Liver (tissue), 9 donors: ENCODE results near the gene TRA2A. TPM values are rescaled to one million over a fixed set of nuclear protein-coding genes. Genes with fewer than 3 reads are reported as not detected.

Experiments used
- DNase-seq: peaks from one replicate; pipeline ENCODE4 v3.0.0-alpha.2; 2017; ENCODE audit warnings: low spot score
- H3K27ac ChIP-seq, 2 donors: one replicate each; pipeline ENCODE4 v1.7.0; 2013; ENCODE audit warnings: inconsistent platforms in 2 of 2, low read length in 2 of 2, control low read depth in 1 of 2, low read depth in 1 of 2, mild to moderate bottlenecking in 1 of 2
- H3K27me3 ChIP-seq, 4 donors: one replicate each; pipeline versions ENCODE4 v1.6.1 to v1.7.0; 2013; ENCODE audit warnings: low read length in 3 of 4, inconsistent platforms in 1 of 4, mild to moderate bottlenecking in 1 of 4, moderate library complexity in 1 of 4; ENCODE audit not compliant: control insufficient read depth in 4 of 4, insufficient read depth in 4 of 4
- H3K36me3 ChIP-seq, 4 donors: one replicate each; pipeline versions ENCODE4 v1.6.1 to v1.7.0; 2013; ENCODE audit warnings: low read length in 3 of 4, mild to moderate bottlenecking in 3 of 4, low read depth in 1 of 4, moderate library complexity in 1 of 4; ENCODE audit not compliant: control insufficient read depth in 4 of 4, insufficient read depth in 3 of 4
- H3K4me1 ChIP-seq, 4 donors: one replicate each; pipeline versions ENCODE4 v1.6.1 to v1.7.0; 2013; ENCODE audit warnings: low read length in 3 of 4, mild to moderate bottlenecking in 3 of 4, moderate library complexity in 1 of 4; ENCODE audit not compliant: control insufficient read depth in 4 of 4, insufficient read depth in 4 of 4
- H3K4me3 ChIP-seq, 3 donors: one replicate each; pipeline versions ENCODE4 v1.6.1 to v1.7.0; 2013; ENCODE audit warnings: low read length in 3 of 3, control low read depth in 1 of 3, low read depth in 1 of 3, mild to moderate bottlenecking in 1 of 3
- H3K9ac ChIP-seq, 2 donors: one replicate each; pipeline ENCODE4 v1.7.0; 2013; ENCODE audit warnings: low read length in 2 of 2, mild to moderate bottlenecking in 2 of 2, moderate library complexity in 2 of 2, control low read depth in 1 of 2, low read depth in 1 of 2
- H3K9me3 ChIP-seq, 4 donors: one replicate each; pipeline versions ENCODE4 v1.6.1 to v1.7.0; 2013; ENCODE audit warnings: low read length in 3 of 4; ENCODE audit not compliant: control insufficient read depth in 4 of 4
- CTCF ChIP-seq: fragments of 150-350 bp; IDR thresholded peaks from 2 replicates; pipeline ENCODE4 v1.5.1; 2017; ENCODE audit warnings: improper control_type of control experiment, low read depth, low read length; ENCODE audit not compliant: missing input control
- FOXA2 ChIP-seq: IDR thresholded peaks from 2 replicates; pipeline ENCODE4 v1.6.1; 2016; ENCODE audit warnings: antibody characterized with exemption
- GABPA ChIP-seq, 2 donors: IDR thresholded peaks in 1 of 2; conservative IDR thresholded peaks in 1 of 2; 2 replicates each; pipeline ENCODE4 v1.6.1; 2016; ENCODE audit warnings: antibody characterized with exemption in 2 of 2, mild to moderate bottlenecking in 1 of 2, moderate library complexity in 1 of 2
- HNF4A ChIP-seq, 2 donors: conservative IDR thresholded peaks; 2 replicates each; pipeline ENCODE4 v1.6.1; 2016; ENCODE audit warnings: antibody characterized with exemption in 2 of 2, mild to moderate bottlenecking in 2 of 2
- HNF4G ChIP-seq: IDR thresholded peaks from 2 replicates; pipeline ENCODE4 v1.6.1; 2016; ENCODE audit warnings: antibody characterized with exemption
- JUND ChIP-seq, 2 donors: IDR thresholded peaks; 2 replicates each; pipeline ENCODE4 v1.6.1; 2016; ENCODE audit warnings: antibody characterized with exemption in 2 of 2
- MAX ChIP-seq: IDR thresholded peaks from 2 replicates; pipeline ENCODE4 v1.6.1; 2016; ENCODE audit warnings: antibody characterized with exemption
- NR2F2 ChIP-seq: IDR thresholded peaks from 2 replicates; pipeline ENCODE4 v1.6.1; 2016; ENCODE audit warnings: antibody characterized with exemption
- RAD21 ChIP-seq, 2 donors: IDR thresholded peaks; 2 replicates each; pipeline ENCODE4 v1.6.1; 2016; ENCODE audit warnings: antibody characterized with exemption in 2 of 2, mild to moderate bottlenecking in 2 of 2
- REST ChIP-seq: IDR thresholded peaks from 2 replicates; pipeline ENCODE4 v1.6.1; 2016; ENCODE audit warnings: antibody characterized with exemption, mild to moderate bottlenecking
- RXRA ChIP-seq, 2 donors: IDR thresholded peaks; 2 replicates each; pipeline ENCODE4 v1.6.1; 2017 to 2018; ENCODE audit warnings: antibody characterized with exemption in 2 of 2, mild to moderate bottlenecking in 1 of 2
- SP1 ChIP-seq: IDR thresholded peaks from 2 replicates; pipeline ENCODE4 v1.6.1; 2018; ENCODE audit warnings: antibody characterized with exemption, mild to moderate bottlenecking
- YY1 ChIP-seq: IDR thresholded peaks from 2 replicates; pipeline ENCODE4 v1.6.1; 2016; ENCODE audit warnings: antibody characterized with exemption, mild to moderate bottlenecking
- ZBTB33 ChIP-seq: IDR thresholded peaks from 2 replicates; pipeline ENCODE4 v1.6.1; 2016; ENCODE audit warnings: antibody characterized with exemption
- WGBS: extraction: QIAGEN DNeasy Blood & Tissue Kit; methylation state at CpG from one replicate; pipeline ENCODE4 v1.1.7; 2013; 5-methylcytosine and 5-hydroxymethylcytosine counted together
- polyA plus RNA-seq, 2 donors: library from polyadenylated mRNA; stranded (reverse) in 1 of 2; unstranded in 1 of 2; fragments of 200-250 nt in 1 of 2; fragments of >200 nt in 1 of 2; fragmentation: Nextera tagmentation in 1 of 2; extraction: Ambion mirVana in 1 of 2; gene quantifications; one replicate each; pipeline versions ENCODE4 v1.2.1 to v1.2.3, GENCODE V29; 2013 to 2015
- total RNA-seq, 2 donors: library from RNA; depleted of rRNA; stranded (reverse); fragments of >200 nt; gene quantifications; one replicate each; pipeline ENCODE4 v1.2.3, GENCODE V29; 2014
- donor health status: healthy.
- donor health status: healthy.
- donor health status: healthy.
- donor health status: healthy.
- donor health status: healthy.

Gene TRA2A
- total and polyA plus RNA-seq, 4 donors: 13.7 to 25.9 (median 21.7) TPM

- 42% methylated on average over 13 of the region's 13 CpGs for WGBS
- Histone ChIP-seq H3K4me3 (no peak overlapping the region), H3K9ac (no peak overlapping the region), H3K27ac (no peak overlapping the region), H3K9me3 (no peaks in the 10 kb centered on the region), H3K36me3 (no peaks in the 10 kb centered on the region), H3K27me3 (no peaks in the 10 kb centered on the region), H3K4me1 (no peaks in the 10 kb centered on the region)
- no peak for TF ChIP-seq HNF4G
- TF ChIP-seq SP1: peak; percentile 14
- TF ChIP-seq REST: no peak
- peak; percentile 28 for TF ChIP-seq NR2F2
- TF ChIP-seq RAD21 (IDR thresholded peaks at IDR 0.05): peak; percentile 98 to 99
- peak; percentile 14 for TF ChIP-seq YY1
- peak; percentile 98 for TF ChIP-seq CTCF
- no peak for TF ChIP-seq ZBTB33
- TF ChIP-seq RXRA (IDR thresholded peaks at IDR 0.05): peak; percentile 27 to 41
- peak; percentile 75 for DNase-seq
Measured at GRCh38 chr7:23546897-23547572, 15.3 kb upstream of the TRA2A start.

- H3K9ac ChIP-seq: no peak overlapping the region
- no peaks in the 10 kb centered on the region for H3K36me3 ChIP-seq
- no peak overlapping the region for H3K4me3 ChIP-seq
- 81% methylated on average over 1 of the region's 1 CpG for WGBS
- H3K9me3 ChIP-seq: no peaks in the 10 kb centered on the region
- DNase-seq: no peak
- no peaks in the 10 kb centered on the region for H3K27me3 ChIP-seq
- H3K27ac ChIP-seq: no peak overlapping the region
- no peaks in the 10 kb centered on the region for H3K4me1 ChIP-seq
- TF ChIP-seq ZBTB33: no peak
- TF ChIP-seq REST: no peak
- no peak for TF ChIP-seq HNF4A (conservative IDR thresholded peaks at IDR 0.05)
- TF ChIP-seq GABPA (IDR thresholded peaks at IDR 0.05 in 1 of 2, conservative IDR thresholded peaks at IDR 0.05 in 1 of 2): no peak
- TF ChIP-seq CTCF: no peak
- no peak for TF ChIP-seq HNF4G
- no peak for TF ChIP-seq FOXA2
- no peak for TF ChIP-seq NR2F2
- no peak for TF ChIP-seq RXRA (IDR thresholded peaks at IDR 0.05)
- TF ChIP-seq RAD21 (IDR thresholded peaks at IDR 0.05): no peak
- TF ChIP-seq YY1: no peak
- TF ChIP-seq JUND (IDR thresholded peaks at IDR 0.05): no peak
- TF ChIP-seq SP1: no peak
- TF ChIP-seq MAX: no peak
Measured at GRCh38 chr7:23545493-23545892, 13.7 kb upstream of the TRA2A start.
